ENCODE data around the gene ADAM19. TPM values are rescaled to one million over a fixed set of nuclear protein-coding genes. Genes with fewer than 3 reads are reported as not detected.

ADAM19 gene
- total RNA-seq, 2 donors from 2014 or later: 9.5 to 85.9 TPM

DNA sequence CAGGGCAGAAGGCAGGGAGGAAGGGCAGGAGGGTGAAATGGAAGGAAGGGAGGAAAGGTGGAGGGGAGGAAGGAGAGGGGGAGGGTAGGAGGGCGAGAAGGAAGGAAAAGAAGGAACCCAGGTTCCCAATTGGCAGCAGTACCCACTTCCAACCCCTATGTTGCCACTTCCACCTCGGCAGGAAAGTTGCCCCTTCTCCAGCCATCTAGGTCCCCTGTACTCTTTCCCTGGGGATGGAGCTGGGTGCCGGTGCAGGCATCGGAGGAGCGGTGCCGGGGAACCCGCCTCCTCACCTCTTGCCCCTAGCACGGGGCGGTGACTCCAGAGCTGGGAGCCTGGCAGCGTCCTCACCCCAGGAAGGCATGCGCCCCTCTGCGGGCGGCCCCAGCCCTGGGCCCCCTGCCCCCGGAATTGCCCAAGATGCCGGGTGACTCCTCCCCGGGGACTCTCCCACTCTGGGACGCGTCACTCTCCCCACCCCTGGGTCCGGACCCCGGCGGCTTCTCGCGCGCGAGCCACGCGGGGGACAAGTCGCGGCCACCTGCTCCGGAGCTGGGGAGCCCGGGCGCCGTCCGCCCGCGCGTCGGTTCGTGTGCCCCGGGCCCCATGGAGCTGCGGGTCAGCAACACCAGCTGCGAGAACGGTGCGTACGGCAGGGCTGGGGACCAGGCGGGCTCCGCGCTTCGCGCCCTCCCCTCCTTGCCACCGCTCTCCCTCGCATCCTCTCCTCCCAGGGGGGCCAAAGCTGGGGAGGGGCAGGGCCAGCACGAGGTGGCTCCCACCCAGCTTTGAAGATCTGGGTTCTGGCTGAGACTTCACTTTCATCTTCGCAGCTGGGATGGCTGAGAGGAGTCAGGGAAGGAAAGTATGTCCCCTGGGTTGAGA lies 115.6 kb downstream of the ADAM19 start, which contains the start of gene NIPAL4:
Gene NIPAL4, plus strand, starts transcription at position 499 of the 885 bp plus-strand sequence. Its CDS starts 108 bp downstream, at position 607.
- ATAC-seq (peak; percentile 11 to 17), DNase-seq (ENCODE audit: low spot score in 2 of 2) (peak in 1 of 2 donors; percentile 24)
- H3K27ac Mint-ChIP-seq: peak within 1 kb of the TSS; percentile 44 to 65
- peaks cover 0 to 16% of the 10 kb centered on the region in 2 donors for H3K36me3 Mint-ChIP-seq
- no peaks in the 10 kb centered on the region for H3K9me3 Mint-ChIP-seq

DNA sequence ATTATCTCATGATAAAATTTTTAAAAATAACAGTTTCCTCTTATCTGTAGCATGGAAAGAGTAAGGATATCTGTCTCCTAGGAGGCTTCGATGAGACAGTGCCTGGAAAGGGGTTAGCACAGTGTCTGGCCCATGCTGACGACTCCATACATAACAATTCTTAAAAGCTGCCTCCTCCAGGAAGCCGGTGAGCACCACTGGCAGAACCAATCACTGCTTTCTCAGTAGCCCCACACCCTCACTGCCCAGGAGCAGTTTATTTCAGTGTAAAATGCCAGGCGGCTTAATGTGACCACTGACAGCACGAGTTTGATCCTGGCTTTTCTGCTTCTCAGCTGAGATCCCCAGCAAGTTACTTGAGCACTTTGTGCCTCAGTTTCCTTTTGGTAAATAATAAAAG lies 116.7 kb downstream of the ADAM19 start:
- no peak for DNase-seq (ENCODE audit: low spot score in 2 of 2)
- Mint-ChIP-seq H3K27ac (no peak overlapping the region), H3K9me3 (no peaks in the 10 kb centered on the region), H3K36me3 (peaks cover 0 to 15% of the 10 kb centered on the region in 2 donors)
- no peak for ATAC-seq

DNA sequence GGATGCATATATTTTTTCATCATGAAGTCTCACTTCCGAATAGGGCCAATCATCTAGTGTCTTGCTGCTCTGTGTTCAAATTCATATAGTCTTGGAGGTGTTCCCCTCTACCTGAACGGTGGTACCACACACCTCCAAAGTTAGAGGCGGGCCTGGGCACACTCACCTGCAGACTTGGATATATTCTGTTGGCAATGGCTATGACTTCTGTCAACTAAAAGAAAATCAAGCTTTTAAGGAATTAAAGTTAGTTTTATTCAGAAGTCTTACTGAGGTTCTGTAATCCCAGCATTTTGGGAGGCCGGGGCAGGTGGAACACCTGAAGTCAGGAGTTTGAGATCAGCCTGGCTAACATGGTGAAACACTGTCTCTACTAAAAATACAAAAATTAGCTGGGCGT lies 118.2 kb downstream of the ADAM19 start:
- no peak for DNase-seq (ENCODE audit: low spot score in 2 of 2)
- H3K36me3 Mint-ChIP-seq: peaks cover 0 to 10% of the 10 kb centered on the region in 2 donors
- no peak for ATAC-seq
- H3K27ac Mint-ChIP-seq: no peak overlapping the region
- H3K9me3 Mint-ChIP-seq: no peaks in the 10 kb centered on the region

DNA sequence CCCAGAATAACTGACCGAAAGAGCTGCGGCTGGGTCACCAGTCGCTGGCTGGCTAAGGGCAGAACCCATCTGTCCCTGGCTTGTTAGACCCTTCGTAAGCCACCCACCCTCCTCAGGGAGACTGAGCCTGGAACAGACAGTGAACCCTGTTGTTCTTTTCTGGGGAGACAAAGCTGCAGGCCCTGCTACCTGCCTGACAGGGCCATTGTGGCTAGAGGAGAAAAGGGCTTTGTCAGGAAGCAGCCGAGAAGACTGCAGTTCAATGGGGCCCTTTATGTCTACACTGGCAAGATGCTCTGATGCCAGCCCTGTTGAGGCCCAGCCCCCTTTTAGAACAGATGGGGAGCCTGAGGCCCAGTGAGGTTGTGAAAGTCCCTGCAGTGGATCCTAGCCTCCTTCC lies 119.3 kb downstream of the ADAM19 start:
- DNase-seq (ENCODE audit: low spot score in 2 of 2): no peak
- H3K9me3 Mint-ChIP-seq: no peaks in the 10 kb centered on the region
- no peak for ATAC-seq
- H3K27ac Mint-ChIP-seq: no peak overlapping the region
- H3K36me3 Mint-ChIP-seq: peaks cover 0 to 8% of the 10 kb centered on the region in 2 donors

DNA sequence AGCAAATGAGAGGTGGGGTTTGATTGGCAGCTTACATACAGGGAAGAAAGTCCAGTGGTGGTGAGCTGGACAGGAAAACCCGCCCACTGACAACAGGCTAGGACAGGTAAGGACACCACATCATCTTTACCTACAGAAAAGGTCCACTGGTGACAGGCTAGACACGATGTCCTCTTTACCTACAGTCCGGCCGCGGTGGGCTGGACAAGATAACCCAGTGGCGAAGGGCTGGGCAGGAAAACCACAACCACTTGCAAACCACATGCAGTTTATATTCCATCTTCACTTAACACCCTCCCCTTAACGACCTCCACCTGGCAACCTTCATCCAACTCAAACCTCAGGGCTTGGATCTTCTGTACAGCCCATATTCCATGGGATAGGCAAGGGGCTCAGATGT lies 120.5 kb downstream of the ADAM19 start:
- no peaks in the 10 kb centered on the region for H3K9me3 Mint-ChIP-seq
- H3K36me3 Mint-ChIP-seq: no peaks in the 10 kb centered on the region
- ATAC-seq (no peak), DNase-seq (ENCODE audit: low spot score in 2 of 2) (no peak)
- no peak overlapping the region for H3K27ac Mint-ChIP-seq

DNA sequence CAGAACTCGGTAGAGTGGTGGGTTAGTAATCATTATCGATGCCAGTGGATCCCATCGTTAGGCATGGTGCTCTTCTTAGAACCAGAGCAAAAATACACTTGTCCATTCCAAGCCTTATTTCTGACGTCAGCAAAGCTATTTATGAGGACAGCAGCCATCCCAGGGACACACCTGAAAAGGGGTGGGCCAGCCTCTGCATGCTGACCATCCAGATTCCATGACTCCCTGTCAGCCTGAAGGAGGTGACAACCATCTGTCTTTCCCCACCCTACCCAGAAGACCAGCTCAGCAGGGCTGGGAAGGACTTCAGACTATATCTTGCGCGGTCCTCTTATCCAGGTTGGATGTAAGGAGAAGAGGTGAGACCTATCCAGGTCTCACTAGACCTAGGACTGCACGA lies 121.3 kb downstream of the ADAM19 start:
- ATAC-seq (no peak), DNase-seq (ENCODE audit: low spot score in 2 of 2) (no peak)
- no peaks in the 10 kb centered on the region for H3K9me3 Mint-ChIP-seq
- H3K36me3 Mint-ChIP-seq: no peaks in the 10 kb centered on the region
- no peak overlapping the region for H3K27ac Mint-ChIP-seq

DNA sequence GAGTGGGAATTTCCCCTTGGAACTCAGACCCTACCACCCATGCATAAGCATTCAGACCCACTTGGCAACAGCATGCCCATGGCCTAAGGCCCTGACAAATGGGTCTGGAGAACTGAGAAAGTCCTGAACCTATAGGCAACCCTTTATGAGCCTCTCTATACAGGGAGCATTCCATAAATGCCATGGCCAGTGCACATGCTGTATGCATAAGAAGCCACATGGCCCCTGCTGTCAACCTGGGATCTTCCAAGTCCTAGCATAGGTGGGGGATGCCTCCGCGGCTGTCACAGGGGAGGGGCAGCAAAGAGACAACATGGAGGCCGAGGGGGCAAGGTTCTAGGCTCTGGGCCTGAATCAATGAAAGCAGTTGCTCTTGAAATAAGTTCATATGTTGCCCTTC lies 123.8 kb downstream of the ADAM19 start:
- Mint-ChIP-seq H3K9me3 (no peaks in the 10 kb centered on the region), H3K36me3 (no peaks in the 10 kb centered on the region), H3K27ac (no peak overlapping the region)
- no peak for ATAC-seq
- DNase-seq (ENCODE audit: low spot score in 2 of 2): no peak

DNA sequence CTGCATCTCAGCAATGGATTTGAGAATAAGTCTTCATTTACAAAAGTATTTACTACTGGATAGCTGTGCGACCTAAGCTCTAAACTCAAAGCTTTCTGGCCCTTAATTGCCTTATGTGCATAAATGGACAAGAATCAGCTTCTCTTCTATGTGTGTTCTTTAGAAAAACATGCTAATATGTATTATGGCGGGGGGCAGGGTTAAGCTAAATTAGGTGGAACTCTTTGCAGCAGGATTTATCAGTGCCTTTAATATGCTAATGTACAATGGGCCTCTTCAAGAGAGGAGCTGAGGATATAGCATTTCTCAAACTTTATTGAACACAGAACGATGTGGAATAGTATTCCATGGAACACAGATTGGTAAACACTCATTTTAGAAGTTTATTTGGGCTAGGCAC lies 125.6 kb downstream of the ADAM19 start:
- H3K9me3 Mint-ChIP-seq: no peaks in the 10 kb centered on the region
- ATAC-seq (no peak), DNase-seq (ENCODE audit: low spot score in 2 of 2) (no peak)
- H3K27ac Mint-ChIP-seq: no peak overlapping the region
- no peaks in the 10 kb centered on the region for H3K36me3 Mint-ChIP-seq

DNA sequence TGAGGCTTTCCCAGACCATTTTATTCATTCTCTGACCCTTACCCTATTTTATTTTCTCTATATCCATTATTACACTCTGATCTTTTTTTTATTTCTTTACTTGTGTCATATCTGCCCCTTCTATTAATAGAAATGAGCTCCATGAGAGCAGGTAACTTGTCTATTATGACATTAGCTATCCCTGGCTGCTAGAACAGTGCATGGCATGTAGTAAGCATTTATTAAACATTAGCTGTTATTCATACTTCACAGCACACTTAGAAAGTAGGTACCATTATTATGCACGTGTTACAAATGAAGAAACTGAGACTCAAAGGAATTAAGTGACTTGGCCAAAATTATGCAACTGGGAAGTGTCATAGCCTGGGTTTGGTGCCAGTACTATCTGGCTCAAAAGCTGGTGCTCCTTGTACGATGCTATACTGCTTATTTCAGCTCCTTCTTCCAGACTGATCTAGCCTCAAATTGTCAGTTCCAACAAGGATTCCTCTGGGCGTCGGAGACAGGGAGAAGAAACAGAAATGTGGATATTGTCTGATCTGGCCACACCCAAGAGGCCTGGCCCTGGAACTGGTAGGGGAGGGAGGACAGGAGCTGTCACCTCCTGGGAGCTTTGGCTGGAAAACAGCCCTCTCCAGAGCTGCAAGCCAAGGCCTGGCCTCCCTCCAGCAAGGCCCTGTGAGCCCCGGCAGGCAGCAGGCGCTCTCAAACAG lies 126.4 kb downstream of the ADAM19 start:
- no peak for DNase-seq (ENCODE audit: low spot score in 2 of 2)
- no peak for ATAC-seq
- Mint-ChIP-seq H3K36me3 (no peaks in the 10 kb centered on the region), H3K27ac (no peak overlapping the region), H3K9me3 (no peaks in the 10 kb centered on the region)

DNA sequence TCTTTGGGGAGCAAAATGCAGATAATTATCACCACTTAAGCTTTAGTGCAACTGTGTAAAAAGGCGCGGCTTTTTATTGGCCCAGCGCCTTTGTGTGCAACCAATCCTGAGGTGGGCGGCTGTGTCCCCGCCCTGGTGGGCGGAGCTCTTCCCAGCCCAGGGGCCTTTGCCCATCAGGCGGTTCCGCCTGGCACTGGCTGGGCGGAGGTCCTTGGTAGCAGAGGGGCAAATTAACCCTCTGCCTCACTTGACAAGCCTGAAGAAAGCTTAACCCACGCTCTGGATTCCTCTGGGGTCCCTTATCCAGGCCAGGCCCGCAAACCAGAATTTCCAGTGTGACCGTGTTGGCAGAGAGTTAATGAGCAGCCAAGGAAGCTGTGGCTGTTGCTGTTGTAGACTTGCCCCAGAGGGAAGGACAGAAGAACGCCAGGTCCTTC lies 128.4 kb downstream of the ADAM19 start:
- Mint-ChIP-seq H3K27ac (no peak overlapping the region), H3K36me3 (no peaks in the 10 kb centered on the region), H3K9me3 (no peaks in the 10 kb centered on the region)
- ATAC-seq (no peak), DNase-seq (ENCODE audit: low spot score in 2 of 2) (no peak)

DNA sequence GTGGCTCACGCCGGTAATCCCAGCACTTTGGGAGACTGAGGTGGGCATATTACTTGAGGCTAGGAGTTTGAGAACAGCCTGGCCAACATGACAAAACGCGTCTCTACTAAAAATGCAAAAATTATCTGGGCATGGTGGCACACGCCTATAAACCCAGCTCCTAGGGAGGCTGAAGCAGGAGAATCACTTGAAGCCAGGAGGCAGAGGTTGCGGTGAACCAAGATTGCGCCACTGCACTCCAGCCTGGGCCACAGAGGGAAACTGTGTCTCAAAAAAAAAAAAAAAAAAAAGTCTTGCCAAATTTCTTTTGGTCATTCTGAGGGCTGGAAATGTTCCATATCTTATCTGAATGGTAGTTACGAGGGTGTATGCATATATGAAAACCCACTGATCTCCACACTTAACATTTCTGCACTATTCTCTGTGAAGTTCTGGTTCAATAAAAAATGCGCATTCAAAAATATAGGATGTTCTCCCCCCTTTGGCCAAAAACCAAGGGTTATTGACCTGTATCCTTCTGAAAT lies 129.1 kb downstream of the ADAM19 start:
- Mint-ChIP-seq H3K27ac (no peak overlapping the region), H3K36me3 (no peaks in the 10 kb centered on the region), H3K9me3 (no peaks in the 10 kb centered on the region)
- ATAC-seq: no peak
- no peak for DNase-seq (ENCODE audit: low spot score in 2 of 2)

DNA sequence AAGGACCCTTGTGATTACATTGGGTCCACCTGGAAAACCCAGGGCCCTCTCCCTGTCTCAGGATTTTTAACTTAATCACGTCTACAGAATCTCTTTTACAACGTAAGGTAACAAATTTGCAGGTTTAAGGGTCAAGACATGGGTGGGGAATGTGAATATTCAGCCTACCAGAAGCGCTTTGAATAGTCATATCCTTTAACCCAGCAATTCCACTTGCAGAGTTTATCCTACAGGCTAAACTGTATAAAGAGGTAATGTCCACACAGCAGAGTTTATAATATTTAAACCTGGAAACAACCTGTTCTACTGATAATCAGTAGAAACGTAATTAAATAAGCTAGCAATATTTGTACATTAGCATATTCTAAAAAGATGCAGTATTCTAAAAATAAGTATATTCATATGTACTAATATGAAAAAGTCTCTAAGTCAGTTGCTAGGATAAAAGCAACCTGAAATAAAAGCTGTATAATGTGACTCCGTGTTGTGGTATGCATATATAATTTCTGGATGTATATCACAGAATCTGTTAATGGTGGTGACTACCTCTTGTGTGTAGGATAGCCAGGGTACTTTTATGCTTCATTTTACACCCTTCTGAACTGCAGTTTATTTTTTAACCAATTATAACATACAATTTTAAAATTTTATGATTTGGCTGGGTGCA lies 129.7 kb downstream of the ADAM19 start:
- no peaks in the 10 kb centered on the region for H3K9me3 Mint-ChIP-seq
- ATAC-seq (no peak), DNase-seq (ENCODE audit: low spot score in 2 of 2) (no peak)
- peak overlapping the region in 1 of 2 donors; percentile 5 for H3K27ac Mint-ChIP-seq
- H3K36me3 Mint-ChIP-seq: no peaks in the 10 kb centered on the region

DNA sequence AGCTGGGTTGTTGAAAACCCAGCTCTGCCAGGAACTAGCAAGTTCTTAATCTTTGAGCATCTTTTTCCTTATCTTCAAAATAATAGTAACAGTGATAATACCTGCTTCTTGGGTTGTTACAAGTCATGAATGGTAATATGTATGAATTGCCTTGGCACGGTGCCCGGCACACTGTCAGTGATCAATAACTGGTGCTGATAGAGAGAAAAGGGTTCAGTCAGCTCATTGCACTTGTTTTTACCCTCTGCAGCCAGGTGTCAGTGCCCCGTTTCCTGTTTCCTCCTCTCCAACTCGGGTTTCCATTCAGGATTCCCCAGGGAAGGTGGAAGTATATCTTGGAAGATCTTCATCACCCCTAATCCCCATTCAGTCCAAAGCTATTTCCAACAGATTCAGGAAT lies 131.4 kb downstream of the ADAM19 start:
- no peaks in the 10 kb centered on the region for H3K36me3 Mint-ChIP-seq
- no peak for ATAC-seq
- H3K27ac Mint-ChIP-seq: no peak overlapping the region
- H3K9me3 Mint-ChIP-seq: no peaks in the 10 kb centered on the region
- no peak for DNase-seq (ENCODE audit: low spot score in 2 of 2)

DNA sequence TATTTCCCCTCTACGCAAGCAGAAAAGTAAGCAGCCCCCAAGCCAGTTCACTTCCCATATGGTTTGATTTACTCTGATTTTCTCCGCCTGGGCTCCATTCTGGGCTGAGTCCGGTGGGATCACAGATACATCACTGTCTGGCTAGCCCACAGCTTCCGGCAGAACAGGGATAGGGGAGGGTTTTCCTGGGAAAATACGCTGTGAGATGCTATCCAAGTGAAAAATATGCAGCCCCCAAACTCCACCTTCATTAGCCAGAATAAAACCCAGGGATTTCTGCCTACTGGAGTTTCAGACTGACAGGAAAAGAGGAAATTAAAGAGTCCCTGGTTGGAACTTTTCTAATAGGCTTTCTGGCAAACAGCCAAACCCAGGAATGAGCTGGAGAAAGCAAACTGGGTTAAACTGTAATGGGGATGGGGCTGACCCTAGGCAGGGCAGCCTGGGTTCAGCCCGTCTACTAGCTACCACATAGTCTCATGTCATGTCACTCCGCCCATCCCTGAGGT lies 132.5 kb downstream of the ADAM19 start:
- DNase-seq (ENCODE audit: low spot score in 2 of 2): no peak
- no peaks in the 10 kb centered on the region for H3K36me3 Mint-ChIP-seq
- no peaks in the 10 kb centered on the region for H3K9me3 Mint-ChIP-seq
- ATAC-seq: no peak
- no peak overlapping the region for H3K27ac Mint-ChIP-seq

DNA sequence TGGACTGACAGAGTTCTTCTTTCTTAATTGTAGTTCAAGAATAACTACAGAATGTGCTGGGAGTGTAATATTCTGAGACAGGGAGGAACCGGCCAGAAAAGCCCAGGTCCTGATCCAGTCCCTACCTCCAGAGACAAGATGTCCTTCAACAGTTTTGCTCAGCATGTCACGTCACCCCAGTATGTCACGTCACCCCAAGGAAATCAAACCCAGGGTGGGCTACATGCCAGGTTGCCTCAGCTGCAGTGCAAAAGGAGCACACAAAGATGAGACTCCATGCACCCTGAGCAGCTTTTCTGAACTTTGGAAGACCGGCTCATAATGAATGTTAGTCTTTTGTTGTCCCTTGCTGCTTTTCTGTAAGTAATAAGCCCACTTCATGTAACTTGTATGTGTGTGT lies 141.5 kb downstream of the ADAM19 start:
- DNase-seq (ENCODE audit: low spot score in 2 of 2): no peak
- Mint-ChIP-seq H3K36me3 (no peaks in the 10 kb centered on the region), H3K9me3 (no peaks in the 10 kb centered on the region), H3K27ac (no peak overlapping the region)
- ATAC-seq: no peak

DNA sequence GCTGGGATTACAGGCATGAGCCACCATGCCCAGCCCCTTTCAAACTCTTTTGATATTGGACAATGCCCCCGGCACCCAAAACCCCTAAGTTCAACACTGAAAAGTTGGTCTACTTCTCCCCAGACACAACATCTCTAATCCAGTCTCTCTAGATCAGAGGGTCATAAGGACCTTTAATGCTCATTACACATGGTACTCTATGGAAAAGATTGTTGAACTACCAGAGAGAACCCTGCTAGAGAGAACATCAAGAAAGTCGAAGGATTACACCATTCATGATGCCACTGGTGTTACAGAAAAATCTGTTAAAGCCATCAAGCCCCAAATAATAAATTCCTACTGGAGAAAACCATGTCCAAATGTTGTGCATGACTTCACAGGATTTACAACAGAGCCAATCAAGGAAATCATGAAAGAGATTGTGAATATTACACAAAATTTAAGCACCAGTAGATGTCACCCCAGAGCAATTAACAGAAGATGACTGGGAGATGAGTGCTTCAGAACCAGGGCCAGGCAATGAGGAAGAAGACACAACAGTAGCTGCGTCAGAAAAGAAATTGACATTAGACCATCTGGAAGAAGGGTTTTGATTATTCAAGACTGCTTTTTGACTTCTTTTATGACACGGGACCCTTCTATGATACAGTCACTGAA lies 143.9 kb downstream of the ADAM19 start:
- Mint-ChIP-seq H3K27ac (peak overlapping the region in 1 of 2 donors; percentile 2), H3K9me3 (no peaks in the 10 kb centered on the region), H3K36me3 (no peaks in the 10 kb centered on the region)
- ATAC-seq (peak; percentile 82 to 88), DNase-seq (ENCODE audit: low spot score in 2 of 2) (peak in 1 of 2 donors; percentile 38)

Measured in activated naive CD4-positive, alpha-beta T cell treated with anti-CD3 and anti-CD28 coated beads, Interleukin-2, amount 50 U/mL, for 72 hours (primary cell).